ENCODE data around the gene SLC30A3. TPM values are rescaled to one million over a fixed set of nuclear protein-coding genes. Genes with fewer than 3 reads are reported as not detected.

Gene SLC30A3
- polyA plus RNA-seq, 6 donors from 2014 or later = 0.06 to 0.16 TPM; not detected in 4

GRCh38 chr2:27212626-27213471, 50.0 kb downstream of the SLC30A3 start:
- peak overlapping the region; percentile 99 to 100 (median 100) for H3K27ac Mint-ChIP-seq
- ATAC-seq (ENCODE audit: low read depth in 2 of 2) = peak; percentile 65 to 70
- no peaks in the 10 kb centered on the region for H3K9me3 Mint-ChIP-seq
- peak overlapping the region; percentile 91 to 100 (median 100) for H3K4me3 Mint-ChIP-seq
- H3K27me3 Mint-ChIP-seq = no peaks in the 10 kb centered on the region
- H3K4me1 Mint-ChIP-seq = peaks cover 42 to 50% (median 45%) of the 10 kb centered on the region in 3 donors
- H3K36me3 Mint-ChIP-seq = no peaks in the 10 kb centered on the region
- DNase-seq = peak; percentile 76

GRCh38 chr2:27211943-27212625, 50.8 kb downstream of the SLC30A3 start, which contains the start of the genes ATRAID and SLC5A6:
Gene ATRAID (plus strand): TSS chr2:27212041. CDS start chr2:27212369, 328 bp downstream.
Gene SLC5A6 (minus strand): TSS chr2:27212268. CDS start chr2:27207650, 4,618 bp downstream.
- H3K36me3 Mint-ChIP-seq = peaks cover 0 to 2% of the 10 kb centered on the region in 2 donors
- no peaks in the 10 kb centered on the region for H3K27me3 Mint-ChIP-seq
- H3K4me3 Mint-ChIP-seq = peak within 1 kb of the TSS; percentile 91 to 100 (median 100)
- peak; percentile 82 for ATAC-seq (ENCODE audit: low read depth in 2 of 2)
- peak; percentile 93 for DNase-seq
- H3K9me3 Mint-ChIP-seq = no peaks in the 10 kb centered on the region
- H3K27ac Mint-ChIP-seq = peak within 1 kb of the TSS; percentile 99 to 100 (median 100)
- H3K4me1 Mint-ChIP-seq = peaks cover 36 to 42% (median 39%) of the 10 kb centered on the region in 3 donors

GRCh38 chr2:27211241-27211942, 51.5 kb downstream of the SLC30A3 start:
- Mint-ChIP-seq H3K27ac (peak overlapping the region; percentile 74 to 99 (median 94)), H3K36me3 (peaks cover 0 to 9% of the 10 kb centered on the region in 2 donors), H3K4me1 (peaks cover 32 to 36% (median 35%) of the 10 kb centered on the region in 3 donors), H3K4me3 (peak overlapping the region; percentile 87 to 100 (median 94)), H3K27me3 (no peaks in the 10 kb centered on the region), H3K9me3 (no peaks in the 10 kb centered on the region)
- no peak for ATAC-seq (ENCODE audit: low read depth in 2 of 2)
- no peak for DNase-seq

- peaks cover 0 to 25% of the 10 kb centered on the region in 2 donors for H3K36me3 Mint-ChIP-seq
Measured at GRCh38 chr2:27209621-27210401, 53.0 kb downstream of the SLC30A3 start.

GRCh38 chr2:27208486-27209050, 54.3 kb downstream of the SLC30A3 start:
- DNase-seq (no peak), ATAC-seq (ENCODE audit: low read depth in 2 of 2) (no peak)
- Mint-ChIP-seq H3K9me3 (no peaks in the 10 kb centered on the region), H3K4me3 (peak overlapping the region in 2 of 8 donors; percentile 42 to 64), H3K27me3 (no peaks in the 10 kb centered on the region), H3K4me1 (peaks cover 24 to 32% (median 29%) of the 10 kb centered on the region in 3 donors), H3K27ac (no peak overlapping the region), H3K36me3 (peaks cover under 1 to 34% of the 10 kb centered on the region in 2 donors)

More at GRCh38 chr2:27209621-27210401, 53.0 kb downstream of the SLC30A3 start:
- H3K9me3 Mint-ChIP-seq = no peaks in the 10 kb centered on the region
- peak overlapping the region; percentile 1 to 83 (median 63) for H3K4me3 Mint-ChIP-seq
- ATAC-seq (ENCODE audit: low read depth in 2 of 2) = no peak
- no peak for DNase-seq
- peaks cover 27 to 34% (median 30%) of the 10 kb centered on the region in 3 donors for H3K4me1 Mint-ChIP-seq
- no peaks in the 10 kb centered on the region for H3K27me3 Mint-ChIP-seq
- peak overlapping the region in 4 of 6 donors; percentile 24 to 87 (median 64) for H3K27ac Mint-ChIP-seq

GRCh38 chr2:27206346-27206745, 56.5 kb downstream of the SLC30A3 start:
- no peak for ATAC-seq (ENCODE audit: low read depth in 2 of 2)
- Mint-ChIP-seq H3K4me3 (peak overlapping the region in 2 of 8 donors; percentile 17 to 42), H3K36me3 (peaks cover 12 to 55% of the 10 kb centered on the region in 2 donors), H3K27me3 (no peaks in the 10 kb centered on the region), H3K27ac (peak overlapping the region in 1 of 6 donors; percentile 2), H3K4me1 (peaks cover 11 to 23% (median 18%) of the 10 kb centered on the region in 3 donors), H3K9me3 (no peaks in the 10 kb centered on the region)
- DNase-seq = no peak

GRCh38 chr2:27205206-27205605, 57.6 kb downstream of the SLC30A3 start:
- Mint-ChIP-seq H3K36me3 (peaks cover 12 to 55% of the 10 kb centered on the region in 2 donors), H3K4me1 (peaks cover 7 to 19% (median 14%) of the 10 kb centered on the region in 3 donors), H3K4me3 (no peak overlapping the region), H3K27me3 (no peaks in the 10 kb centered on the region), H3K27ac (peak overlapping the region in 4 of 6 donors; percentile 5 to 58 (median 18)), H3K9me3 (no peaks in the 10 kb centered on the region)
- ATAC-seq (ENCODE audit: low read depth in 2 of 2) (no peak), DNase-seq (no peak)

GRCh38 chr2:27204566-27204965, 58.3 kb downstream of the SLC30A3 start:
- Mint-ChIP-seq H3K27ac (peak overlapping the region in 2 of 6 donors; percentile 58 to 72), H3K36me3 (peaks cover 12 to 59% of the 10 kb centered on the region in 2 donors), H3K4me1 (peaks cover 2 to 14% (median 8%) of the 10 kb centered on the region in 3 donors), H3K4me3 (no peak overlapping the region), H3K9me3 (no peaks in the 10 kb centered on the region), H3K27me3 (no peaks in the 10 kb centered on the region)
- ATAC-seq (ENCODE audit: low read depth in 2 of 2) = no peak
- no peak for DNase-seq

- ATAC-seq (ENCODE audit: low read depth in 2 of 2) (no peak), DNase-seq (no peak)
- peaks cover 12 to 63% of the 10 kb centered on the region in 2 donors for H3K36me3 Mint-ChIP-seq
- H3K27ac Mint-ChIP-seq = peak overlapping the region in 2 of 6 donors; percentile 47
- H3K9me3 Mint-ChIP-seq = no peaks in the 10 kb centered on the region
- H3K27me3 Mint-ChIP-seq = no peaks in the 10 kb centered on the region
- peaks cover 0 to 10% (median 3%) of the 10 kb centered on the region in 3 donors for H3K4me1 Mint-ChIP-seq
- H3K4me3 Mint-ChIP-seq = no peak overlapping the region
Measured at GRCh38 chr2:27203741-27204140, 59.1 kb downstream of the SLC30A3 start.

All from naive B cell (primary cell).